Left kidney (tissue), 2 donors: ENCODE measurements around the gene BET1. TPM values are rescaled to one million over a fixed set of nuclear protein-coding genes. Genes with fewer than 3 reads are reported as not detected.

Experiments used
- DNase-seq: peaks from one replicate; pipeline ENCODE4 v3.0.0-alpha.2; 2013
- polyA plus RNA-seq: library from polyadenylated mRNA; unstranded; fragments of 120-200 nt; gene quantifications from one replicate; pipeline ENCODE4 v1.2.1, GENCODE V29; 2013; ENCODE audit not compliant: insufficient read length

BET1 gene
- polyA plus RNA-seq, 1 donor: 47.4 TPM

GRCh38 chr7:94022550-94022949, 18.4 kb upstream of the BET1 start:
- DNase-seq: no peak

GRCh38 chr7:94016786-94017185, 12.6 kb upstream of the BET1 start:
- DNase-seq: no peak

GRCh38 chr7:94015538-94015937, 11.4 kb upstream of the BET1 start:
- no peak for DNase-seq

GRCh38 chr7:94012746-94013145, 8.6 kb upstream of the BET1 start:
- no peak for DNase-seq

- no peak for DNase-seq
Observed at GRCh38 chr7:94011714-94012353, 7.7 kb upstream of the BET1 start.

GRCh38 chr7:94008537-94008936, 4.4 kb upstream of the BET1 start:
- no peak for DNase-seq

- DNase-seq: no peak
Observed at GRCh38 chr7:94005753-94006152, 1.6 kb upstream of the BET1 start.

- DNase-seq: no peak
Observed at GRCh38 chr7:94003446-94004023, 620 bp downstream of the BET1 start.

- no peak for DNase-seq
Observed at GRCh38 chr7:94001396-94001795, 2.8 kb downstream of the BET1 start.

GRCh38 chr7:93997868-93998267, 6.3 kb downstream of the BET1 start:
- no peak for DNase-seq

GRCh38 chr7:93992421-93993110, 11.6 kb downstream of the BET1 start:
- no peak for DNase-seq

- DNase-seq: no peak
Observed at GRCh38 chr7:93987297-93987696, 16.9 kb downstream of the BET1 start.

GRCh38 chr7:93985101-93985500, 19.1 kb downstream of the BET1 start:
- DNase-seq: no peak

- no peak for DNase-seq
Observed at GRCh38 chr7:93984024-93984423, 20.1 kb downstream of the BET1 start.

- DNase-seq: no peak
Observed at GRCh38 chr7:93981480-93981874, 22.7 kb downstream of the BET1 start.

GRCh38 chr7:93980744-93981479, 23.2 kb downstream of the BET1 start:
- no peak for DNase-seq

- no peak for DNase-seq
Observed at GRCh38 chr7:93977211-93977950, 26.8 kb downstream of the BET1 start.

GRCh38 chr7:93973134-93973533, 31.0 kb downstream of the BET1 start:
- no peak for DNase-seq

GRCh38 chr7:93972029-93972725, 32.0 kb downstream of the BET1 start:
- no peak for DNase-seq

- no peak for DNase-seq
Observed at GRCh38 chr7:93968911-93969620, 35.1 kb downstream of the BET1 start.

- DNase-seq: no peak
Observed at GRCh38 chr7:93964813-93965212, 39.3 kb downstream of the BET1 start.
